Activated CD4-positive, alpha-beta T cell treated with anti-CD3 and anti-CD28 coated beads, Interleukin-2, amount 10 ng/mL, durations not matched to agents 24 days and 14 days (primary cell): ENCODE measurements around the gene GTSE1. TPM values are rescaled to one million over a fixed set of nuclear protein-coding genes. Genes with fewer than 3 reads are reported as not detected.

Source experiments
- DNase-seq: peaks from one replicate; pipeline ENCODE4 v3.0.0; 2022
- H3K27ac Mint-ChIP-seq: one replicate; pipeline ENCODE4 v1.8.0; 2022; ENCODE audit warnings: mild to moderate bottlenecking, mixed read lengths
- H3K27me3 Mint-ChIP-seq: one replicate; pipeline ENCODE4 v1.8.0; 2022; ENCODE audit warnings: mixed read lengths
- H3K36me3 Mint-ChIP-seq: one replicate; pipeline ENCODE4 v1.8.0; 2022; ENCODE audit warnings: low read depth, mild to moderate bottlenecking, mixed read lengths
- H3K4me1 Mint-ChIP-seq: one replicate; pipeline ENCODE4 v1.8.0; 2021; ENCODE audit warnings: mixed read lengths
- H3K4me3 Mint-ChIP-seq: one replicate; pipeline ENCODE4 v1.8.0; 2022; ENCODE audit warnings: mild to moderate bottlenecking, moderate library complexity, mixed read lengths
- H3K9me3 Mint-ChIP-seq: one replicate; pipeline ENCODE4 v1.8.0; 2021; ENCODE audit warnings: mixed read lengths
- intact Hi-C: fragments of 100-400 bp; cut with micrococcal nuclease; formaldehyde crosslinking; loops from one replicate; pipeline ENCODE4 v1.15.1; 2023
- total RNA-seq: library from RNA; stranded (reverse); gene quantifications from 2 replicates; pipeline ENCODE4 v1.2.3, GENCODE V29; 2022

The GTSE1 gene
- total RNA-seq, 1 donor from 2014 or later, result 37.6 TPM

DNA sequence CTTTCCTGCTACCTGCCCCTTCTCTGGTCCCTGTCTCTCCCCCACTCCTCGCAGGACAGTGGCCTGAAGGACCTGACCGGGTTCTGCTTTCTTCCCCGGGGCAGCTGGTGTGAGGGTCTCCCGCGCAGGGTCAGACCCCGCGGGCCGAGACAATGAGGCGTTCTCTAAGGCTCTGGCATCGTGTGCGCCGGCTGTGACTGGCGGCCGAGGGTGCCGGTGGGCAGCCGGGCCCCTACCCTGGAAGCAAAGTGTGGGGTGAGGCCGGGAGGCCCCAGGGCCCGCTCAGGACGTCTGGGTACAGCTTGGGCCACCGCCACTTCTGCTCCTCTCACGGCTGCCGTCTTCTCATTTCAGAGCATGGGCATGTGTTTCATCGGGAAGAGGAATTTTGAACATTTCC lies 55.1 kb downstream of the GTSE1 start:
- H3K4me1 Mint-ChIP-seq, result no peaks in the 10 kb centered on the region
- peaks cover 49% of the 10 kb centered on the region for H3K36me3 Mint-ChIP-seq
- no peaks in the 10 kb centered on the region for H3K27me3 Mint-ChIP-seq
- no peak overlapping the region for H3K27ac Mint-ChIP-seq
- no peaks in the 10 kb centered on the region for H3K9me3 Mint-ChIP-seq
- intact Hi-C loops, result no loop called here
- no peak for DNase-seq
- no peak overlapping the region for H3K4me3 Mint-ChIP-seq

DNA sequence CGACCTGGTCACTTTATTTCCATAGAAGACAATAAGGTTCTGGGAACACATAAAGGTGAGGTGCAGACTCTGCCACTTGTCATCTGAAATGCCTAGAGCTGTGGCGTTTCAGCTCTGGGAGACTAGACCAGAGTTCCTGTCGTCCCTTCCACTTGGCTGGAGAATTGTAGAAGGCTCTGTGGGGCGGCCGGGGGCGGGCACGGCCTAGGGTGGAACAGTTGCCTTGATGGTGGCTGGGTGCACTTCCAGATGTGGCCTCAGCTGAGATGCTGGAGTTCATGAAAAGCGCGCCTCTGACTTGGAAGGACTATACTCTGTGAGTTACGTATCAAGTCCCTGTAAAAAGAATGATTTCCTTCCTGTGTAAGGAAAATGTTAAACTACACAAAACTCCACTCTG lies 55.6 kb downstream of the GTSE1 start:
- H3K36me3 Mint-ChIP-seq, result peaks cover 47% of the 10 kb centered on the region

GRCh38 chr22:46352691-46353386 lies 56.2 kb downstream of the GTSE1 start:
- Mint-ChIP-seq H3K27ac (no peak overlapping the region), H3K4me1 (no peaks in the 10 kb centered on the region)
- intact Hi-C loops, result no loop called here

More for the DNA sequence above, 55.6 kb downstream of the GTSE1 start:
- Mint-ChIP-seq H3K27ac (no peak overlapping the region), H3K4me3 (no peak overlapping the region), H3K9me3 (no peaks in the 10 kb centered on the region), H3K27me3 (no peaks in the 10 kb centered on the region), H3K4me1 (no peaks in the 10 kb centered on the region)
- intact Hi-C loops, result no loop called here
- no peak for DNase-seq

DNA sequence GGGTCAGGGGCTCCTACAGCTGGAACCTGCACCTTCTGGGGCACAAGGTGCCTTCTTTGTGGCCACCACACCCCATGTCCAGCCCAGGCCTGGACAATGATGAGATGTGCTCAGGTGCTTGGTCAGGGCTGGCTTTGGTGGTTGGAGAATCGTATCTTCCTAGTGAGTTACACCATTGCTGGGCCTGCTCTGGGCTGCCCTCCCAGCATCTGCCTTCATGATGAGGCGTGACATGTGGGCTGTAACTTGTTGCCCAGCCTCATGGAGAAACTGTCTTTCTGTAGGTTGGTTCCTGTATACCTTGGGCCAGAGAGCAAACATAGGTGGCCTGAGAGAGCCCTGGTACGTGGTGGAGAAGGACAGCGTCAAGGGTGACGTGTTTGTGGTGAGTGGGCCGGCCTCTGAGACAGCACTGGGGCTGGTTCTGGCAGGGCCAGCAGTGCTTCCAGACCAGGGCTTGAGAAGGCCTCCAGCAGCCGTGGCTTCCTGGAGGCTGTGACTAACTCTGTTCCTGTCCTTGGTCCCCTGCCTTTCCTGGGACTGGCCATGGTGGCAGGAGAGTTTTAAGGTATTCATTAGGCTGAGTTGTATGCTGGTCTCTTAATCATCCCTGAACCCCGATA lies 56.9 kb downstream of the GTSE1 start:
- no peaks in the 10 kb centered on the region for H3K4me1 Mint-ChIP-seq
- H3K4me3 Mint-ChIP-seq, result no peak overlapping the region
- H3K9me3 Mint-ChIP-seq, result no peaks in the 10 kb centered on the region
- peaks cover 44% of the 10 kb centered on the region for H3K36me3 Mint-ChIP-seq
- no peaks in the 10 kb centered on the region for H3K27me3 Mint-ChIP-seq
- no peak overlapping the region for H3K27ac Mint-ChIP-seq
- DNase-seq, result no peak
- intact Hi-C loops, result no loop called here

More at GRCh38 chr22:46352691-46353386, 56.2 kb downstream of the GTSE1 start:
- H3K4me3 Mint-ChIP-seq, result no peak overlapping the region
- H3K36me3 Mint-ChIP-seq, result peaks cover 46% of the 10 kb centered on the region
- H3K9me3 Mint-ChIP-seq, result no peaks in the 10 kb centered on the region
- DNase-seq, result no peak
- no peaks in the 10 kb centered on the region for H3K27me3 Mint-ChIP-seq

DNA sequence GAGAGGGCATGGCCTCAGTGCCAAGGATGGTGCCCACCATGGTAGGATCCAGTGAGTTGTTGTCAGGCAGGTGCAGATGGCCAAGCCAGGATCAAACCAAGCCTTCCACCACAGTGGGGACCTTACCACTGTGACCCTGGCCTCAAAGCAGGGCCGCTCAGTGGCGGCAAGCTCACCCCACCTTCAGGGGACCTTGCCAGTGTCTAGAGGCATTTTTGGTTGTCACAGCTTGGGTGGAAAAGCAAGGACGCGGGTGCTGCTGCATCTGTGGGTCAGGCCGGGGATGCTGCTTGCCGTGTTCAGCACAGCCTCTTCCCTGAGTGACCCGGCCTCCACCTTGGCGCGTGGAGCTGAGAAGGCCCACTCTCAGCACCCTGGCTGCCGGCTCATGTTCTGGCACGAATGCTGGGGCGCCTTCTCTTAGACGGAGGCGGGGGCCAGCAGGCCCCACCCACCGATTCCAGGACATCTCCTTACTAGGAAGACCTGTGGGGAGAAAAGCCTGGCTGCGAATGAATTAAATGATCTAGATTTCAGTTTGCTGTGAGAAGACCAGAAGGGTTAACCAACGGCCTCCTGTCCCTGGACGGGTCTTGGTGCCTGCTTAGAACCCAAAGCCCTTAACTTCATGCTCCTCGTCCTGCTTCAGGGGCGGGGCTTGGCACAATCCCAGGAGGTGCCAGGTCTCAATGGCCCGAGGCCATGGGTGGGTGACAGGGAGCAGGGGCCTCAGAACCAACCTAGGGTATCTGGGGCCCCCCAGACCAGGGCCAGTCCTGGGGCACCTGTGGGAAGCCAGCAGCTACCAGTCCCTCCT lies 57.7 kb downstream of the GTSE1 start:
- no peak for DNase-seq
- intact Hi-C loops, result no loop called here
- H3K36me3 Mint-ChIP-seq, result peaks cover 43% of the 10 kb centered on the region
- no peak overlapping the region for H3K27ac Mint-ChIP-seq
- H3K9me3 Mint-ChIP-seq, result no peaks in the 10 kb centered on the region
- H3K4me3 Mint-ChIP-seq, result no peak overlapping the region
- H3K27me3 Mint-ChIP-seq, result no peaks in the 10 kb centered on the region
- no peaks in the 10 kb centered on the region for H3K4me1 Mint-ChIP-seq

DNA sequence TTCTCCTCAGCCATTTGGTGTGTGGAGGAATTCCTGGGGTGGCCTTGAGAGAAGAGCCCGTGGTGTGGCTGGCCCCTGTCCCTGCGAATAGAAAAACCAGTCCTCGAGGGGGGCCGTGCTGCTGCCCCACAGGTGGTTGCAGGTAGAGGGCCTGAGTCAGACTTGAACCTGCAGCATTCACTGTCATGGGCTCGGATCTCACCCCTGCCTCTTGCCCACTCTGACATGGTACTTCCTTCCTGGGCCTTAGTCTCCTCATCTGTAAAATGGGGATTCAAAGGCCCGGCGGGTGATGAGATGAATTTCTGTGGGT lies 58.3 kb downstream of the GTSE1 start:
- no peaks in the 10 kb centered on the region for H3K27me3 Mint-ChIP-seq
- no peaks in the 10 kb centered on the region for H3K4me1 Mint-ChIP-seq
- H3K36me3 Mint-ChIP-seq, result peaks cover 40% of the 10 kb centered on the region
- no peak for DNase-seq
- intact Hi-C loops, result no loop called here
- no peak overlapping the region for H3K4me3 Mint-ChIP-seq
- H3K9me3 Mint-ChIP-seq, result no peaks in the 10 kb centered on the region
- H3K27ac Mint-ChIP-seq, result no peak overlapping the region

- no peak overlapping the region for H3K4me3 Mint-ChIP-seq
- peaks cover 34% of the 10 kb centered on the region for H3K36me3 Mint-ChIP-seq
- H3K4me1 Mint-ChIP-seq, result no peaks in the 10 kb centered on the region
- H3K27ac Mint-ChIP-seq, result no peak overlapping the region
- no peaks in the 10 kb centered on the region for H3K27me3 Mint-ChIP-seq
- intact Hi-C loops, result no loop called here
- H3K9me3 Mint-ChIP-seq, result no peaks in the 10 kb centered on the region
- peak; percentile 87 for DNase-seq
These were observed 58.8 kb downstream of the GTSE1 start for GRCh38 chr22:46355369-46355995.

- H3K27ac Mint-ChIP-seq, result no peak overlapping the region
- H3K36me3 Mint-ChIP-seq, result peaks cover 29% of the 10 kb centered on the region
- intact Hi-C loops, result no loop called here
- no peaks in the 10 kb centered on the region for H3K27me3 Mint-ChIP-seq
- no peaks in the 10 kb centered on the region for H3K4me1 Mint-ChIP-seq
- H3K9me3 Mint-ChIP-seq, result no peaks in the 10 kb centered on the region
- DNase-seq, result no peak
- no peak overlapping the region for H3K4me3 Mint-ChIP-seq
These were observed 59.4 kb downstream of the GTSE1 start for GRCh38 chr22:46355996-46356471.

DNA sequence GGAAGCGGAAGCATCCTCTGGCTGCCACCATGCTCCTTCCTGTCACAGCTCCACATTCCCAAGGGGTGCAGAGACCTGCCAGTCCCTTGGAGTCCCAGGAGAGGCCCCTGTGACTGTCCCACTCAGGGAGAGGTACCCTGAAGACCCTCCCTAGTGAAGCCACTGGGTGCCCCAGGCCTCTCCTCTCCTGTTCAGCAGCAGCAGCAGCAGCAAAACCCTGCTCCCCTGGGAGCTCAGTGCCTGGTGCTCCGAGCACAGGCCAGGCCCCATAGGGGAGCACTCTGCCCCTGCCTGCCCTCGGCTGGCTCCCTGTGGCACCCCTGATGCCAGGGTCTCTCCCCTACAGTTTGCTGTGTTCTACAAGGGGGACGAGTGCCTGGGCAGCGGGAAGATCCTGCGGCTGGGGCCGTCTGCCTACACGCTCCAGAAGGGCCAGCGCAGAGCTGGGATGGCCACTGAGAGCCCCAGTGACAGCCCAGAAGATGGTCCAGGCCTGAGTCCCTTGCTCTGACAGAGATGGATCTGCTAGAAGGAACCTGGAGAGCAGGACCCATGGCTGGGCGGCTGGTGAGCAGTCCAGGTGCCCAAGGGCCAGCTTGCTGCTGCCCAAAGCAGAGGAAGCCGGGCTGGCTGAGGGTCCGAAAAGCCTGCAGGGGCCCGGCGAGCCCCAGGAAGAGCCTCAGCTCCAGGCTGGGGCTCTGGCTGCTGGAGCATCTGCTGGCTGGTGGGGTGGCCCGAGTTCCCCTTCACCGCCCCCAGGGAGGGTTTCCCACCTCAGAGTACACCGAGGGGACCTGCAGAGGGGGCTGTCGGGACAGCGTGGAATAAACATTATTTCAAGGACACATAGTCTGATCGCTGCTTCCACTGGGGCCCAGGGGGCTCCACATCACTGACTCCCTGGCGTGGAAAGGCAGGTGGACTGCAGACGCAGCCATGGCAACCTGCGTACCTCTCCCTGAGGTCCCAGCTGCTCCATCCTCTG lies 60.1 kb downstream of the GTSE1 start:
- no peak overlapping the region for H3K27ac Mint-ChIP-seq
- no peaks in the 10 kb centered on the region for H3K27me3 Mint-ChIP-seq
- peaks cover 23% of the 10 kb centered on the region for H3K36me3 Mint-ChIP-seq
- H3K9me3 Mint-ChIP-seq, result no peaks in the 10 kb centered on the region
- DNase-seq, result no peak
- intact Hi-C loops, result no loop called here
- no peaks in the 10 kb centered on the region for H3K4me1 Mint-ChIP-seq
- H3K4me3 Mint-ChIP-seq, result no peak overlapping the region

DNA sequence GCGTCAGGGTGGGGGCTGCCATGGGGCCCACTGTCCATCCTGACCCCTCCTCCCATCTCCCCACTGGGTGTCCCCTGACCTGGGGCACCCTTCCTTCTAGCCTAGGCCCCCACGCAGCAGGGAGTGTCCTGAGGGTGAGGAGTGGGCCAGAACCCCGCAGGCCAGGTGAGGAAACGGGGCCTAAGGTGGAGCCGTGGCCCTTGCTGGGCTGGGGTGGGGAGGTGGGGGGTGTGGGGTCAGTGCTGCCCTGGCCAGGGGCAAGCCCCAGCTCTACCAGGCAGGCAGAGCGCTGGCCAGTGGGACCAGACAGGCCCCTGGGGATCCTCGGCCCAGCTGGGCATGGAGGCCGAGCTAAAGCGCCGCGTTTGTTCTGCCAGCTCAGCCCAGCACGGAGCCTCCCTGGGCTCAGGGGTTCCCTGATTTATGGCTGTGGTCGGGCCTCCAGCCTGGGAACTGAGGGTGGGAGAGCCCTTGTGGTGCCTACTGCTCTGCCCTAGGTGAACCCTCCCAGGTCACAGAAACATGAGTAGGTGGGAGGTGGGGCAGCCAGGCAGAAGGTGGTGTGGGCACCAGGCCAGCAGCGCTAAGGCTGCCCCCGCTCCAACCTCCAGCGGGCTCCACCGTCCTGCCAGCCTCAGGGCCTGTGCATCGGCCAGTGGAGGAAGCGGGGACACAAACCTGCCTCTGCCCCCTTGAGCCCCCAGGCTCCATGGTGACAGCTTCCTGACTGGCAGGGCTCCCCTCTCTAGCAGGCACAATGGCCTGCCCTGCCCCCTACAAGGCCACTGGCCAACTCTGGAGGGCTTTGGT lies 61.2 kb downstream of the GTSE1 start:
- H3K4me3 Mint-ChIP-seq, result no peak overlapping the region

DNA sequence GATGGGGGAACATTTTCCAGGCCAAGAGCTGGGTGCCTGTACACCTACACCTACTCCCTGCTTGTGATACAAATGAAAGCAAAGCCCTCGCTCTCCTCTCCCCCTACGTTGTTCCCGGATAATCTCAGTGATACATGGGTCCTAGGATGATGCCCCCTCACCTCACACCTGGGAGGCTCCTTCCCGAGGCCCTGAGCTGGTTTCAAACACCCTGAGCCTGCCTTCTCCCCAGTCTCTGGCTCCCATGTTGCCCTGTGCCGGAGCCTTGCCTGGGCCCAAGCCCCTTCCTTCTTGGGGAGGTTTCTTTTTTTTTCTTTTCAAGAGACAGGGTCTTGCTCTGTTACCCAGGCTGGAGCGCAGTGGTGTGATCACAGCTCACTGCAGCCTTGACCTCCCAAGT lies 62.1 kb downstream of the GTSE1 start:
- Mint-ChIP-seq H3K4me3 (no peak overlapping the region), H3K27me3 (no peaks in the 10 kb centered on the region), H3K9me3 (no peaks in the 10 kb centered on the region), H3K36me3 (peaks cover 13% of the 10 kb centered on the region), H3K4me1 (no peaks in the 10 kb centered on the region), H3K27ac (no peak overlapping the region)
- no peak for DNase-seq
- intact Hi-C loops, result no loop called here

More for the DNA sequence above, 61.2 kb downstream of the GTSE1 start:
- no peak for DNase-seq
- intact Hi-C loops, result no loop called here
- no peaks in the 10 kb centered on the region for H3K9me3 Mint-ChIP-seq
- H3K36me3 Mint-ChIP-seq, result peaks cover 16% of the 10 kb centered on the region
- H3K27ac Mint-ChIP-seq, result no peak overlapping the region
- no peaks in the 10 kb centered on the region for H3K27me3 Mint-ChIP-seq
- H3K4me1 Mint-ChIP-seq, result no peaks in the 10 kb centered on the region

DNA sequence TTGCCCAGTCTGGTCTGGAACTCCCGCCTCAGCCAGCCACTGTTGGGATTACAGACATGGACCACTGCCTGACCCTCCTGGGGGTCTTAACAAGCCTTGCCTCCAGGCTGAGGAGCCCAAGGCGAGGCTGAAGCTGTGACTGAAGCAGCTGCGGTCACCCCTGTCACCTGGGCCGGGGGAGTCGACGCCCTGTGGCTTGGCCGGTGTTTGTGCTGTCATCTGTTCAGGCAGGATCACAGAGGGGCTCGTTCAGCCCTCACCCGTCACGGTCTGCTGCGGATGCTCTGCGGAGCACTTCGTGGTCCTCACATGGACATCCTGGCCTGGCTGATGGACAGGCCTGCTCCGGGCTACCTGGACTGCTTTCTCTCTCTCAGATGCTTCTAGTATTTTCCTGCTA lies 62.7 kb downstream of the GTSE1 start:
- no peak overlapping the region for H3K27ac Mint-ChIP-seq
- peaks cover 13% of the 10 kb centered on the region for H3K36me3 Mint-ChIP-seq
- no peak for DNase-seq
- no peaks in the 10 kb centered on the region for H3K27me3 Mint-ChIP-seq
- no peaks in the 10 kb centered on the region for H3K9me3 Mint-ChIP-seq
- no peak overlapping the region for H3K4me3 Mint-ChIP-seq
- H3K4me1 Mint-ChIP-seq, result no peaks in the 10 kb centered on the region
- intact Hi-C loops, result no loop called here
